Purkinje cell (primary cell): ENCODE measurements around the gene XRCC6. TPM values are rescaled to one million over a fixed set of nuclear protein-coding genes. Genes with fewer than 3 reads are reported as not detected.

ENCODE experiments used
- polyA plus RNA-seq: library from polyadenylated mRNA; unstranded; fragments of >200 nt; fragmentation: Nextera tagmentation; gene quantifications from 2 replicates; pipeline ENCODE4 v1.2.1, GENCODE V29; 2014

XRCC6 gene
- polyA plus RNA-seq, result 155 and 163 TPM in 2 replicates

DNA sequence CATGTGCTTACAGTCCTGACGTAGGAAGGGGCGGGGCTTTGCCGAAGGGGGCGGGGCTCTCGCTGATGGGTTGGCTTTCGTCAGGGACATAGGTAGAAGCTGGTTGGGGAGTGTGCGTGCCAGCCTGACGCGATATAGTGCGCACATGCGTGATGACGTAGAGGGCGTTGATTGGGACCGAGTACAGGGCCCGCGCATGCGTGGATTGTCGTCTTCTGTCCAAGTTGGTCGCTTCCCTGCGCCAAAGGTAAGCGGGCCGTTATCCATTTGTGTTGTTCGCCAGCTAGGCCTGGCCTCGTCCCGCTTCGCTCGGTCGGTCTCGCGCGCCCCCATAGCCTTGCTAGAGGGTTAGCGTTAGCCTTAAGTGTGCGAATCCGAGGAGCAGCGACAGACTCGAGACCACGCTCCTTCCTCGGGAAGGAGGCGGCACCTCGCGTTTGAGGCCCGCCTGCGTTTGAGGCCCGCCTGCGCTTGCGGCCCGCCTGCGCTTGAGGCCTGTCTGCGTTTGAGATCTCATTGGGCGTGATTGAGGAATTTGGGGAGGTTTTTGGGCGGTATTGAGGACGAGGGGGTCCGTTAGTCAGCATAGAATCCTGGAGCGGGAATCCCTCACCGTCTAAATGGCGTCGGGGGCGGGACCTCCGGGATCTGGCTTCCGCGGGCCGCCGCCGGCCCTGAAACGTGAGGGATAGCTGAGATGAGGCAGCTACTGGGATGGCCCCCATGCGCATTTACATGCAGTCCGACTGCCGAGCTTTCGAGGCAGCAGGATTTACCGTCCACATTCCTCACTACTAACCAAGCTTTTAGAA lies at the start of gene XRCC6:
Gene XRCC6, plus strand, starts transcription at position 197 of the 812 bp plus-strand sequence. CDS start 710 bp downstream, outside the sequence.

DNA sequence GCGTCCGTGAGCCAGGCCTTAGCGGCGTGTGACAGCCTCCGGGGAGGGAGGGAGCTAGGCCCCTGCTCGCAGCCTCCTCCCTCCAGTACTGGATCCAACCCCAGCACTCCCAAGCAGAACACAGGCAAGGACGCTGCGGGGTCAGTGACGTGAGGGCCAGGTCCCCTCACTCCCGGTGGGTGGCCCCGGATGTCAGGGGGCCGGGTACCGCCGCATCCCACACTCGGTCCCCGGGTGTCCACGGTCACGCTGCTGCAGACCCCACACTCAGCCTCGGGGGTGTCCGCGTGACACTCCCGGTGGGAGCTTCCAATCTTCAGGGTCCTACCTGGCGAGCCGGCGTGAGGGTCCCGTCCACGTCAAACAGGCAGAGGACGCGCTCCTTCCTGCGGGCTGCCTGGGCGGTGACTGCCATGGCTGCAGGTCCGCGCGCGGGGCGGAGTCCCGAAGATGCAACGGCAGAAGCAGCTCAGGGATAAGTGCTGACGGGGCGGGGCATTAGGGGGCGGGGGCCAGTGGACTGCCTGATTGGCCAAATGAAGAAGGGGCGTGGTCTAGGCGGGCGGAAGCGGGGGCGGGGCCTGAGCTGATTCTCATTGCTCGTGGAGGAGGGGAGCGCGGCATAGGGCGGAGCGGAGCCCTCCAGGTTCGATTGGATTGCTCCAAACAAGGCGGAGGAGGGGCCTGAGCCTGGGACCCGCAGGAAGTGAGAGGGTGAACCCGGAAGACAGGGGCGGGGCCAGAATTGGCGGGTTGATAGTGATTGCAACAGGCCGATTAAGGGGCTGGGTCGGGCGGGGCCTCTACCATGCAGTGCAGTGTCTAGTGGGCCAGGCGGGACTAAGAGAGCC lies 31.5 kb upstream of the XRCC6 start, which contains the start of gene PMM1:
Gene PMM1, minus strand, starts transcription at position 450 of the 851 bp plus-strand sequence. Its CDS starts 35 bp downstream, at position 415.

DNA sequence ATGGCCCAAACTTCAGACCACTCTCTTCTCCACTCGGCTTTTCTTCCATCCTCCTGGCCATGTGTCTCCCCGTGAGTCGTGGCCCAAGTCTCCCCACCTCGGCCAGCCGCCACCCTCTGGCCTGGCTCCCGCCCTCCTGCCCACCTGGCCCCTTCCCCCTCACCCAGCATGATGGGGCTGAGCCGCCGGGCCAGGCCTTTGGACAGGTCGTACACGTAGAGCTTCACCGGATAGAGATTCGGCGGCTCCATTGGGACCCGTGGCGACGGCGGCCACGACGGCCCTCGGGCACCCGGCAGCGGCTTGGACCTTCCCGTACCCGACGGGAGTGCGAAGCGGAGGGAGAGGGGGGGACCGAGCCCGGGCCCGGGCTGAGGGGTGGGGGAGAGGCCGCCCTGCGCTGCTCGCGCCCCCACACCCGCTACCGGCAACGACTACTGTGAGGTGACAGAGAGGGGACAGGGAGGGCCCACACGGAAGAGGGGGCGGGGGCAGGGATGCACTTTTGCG lies 451 bp upstream of the XRCC6 start, which contains the start of gene DESI1:
Gene DESI1, minus strand, starts transcription at position 455 of the 510 bp plus-strand sequence. Its CDS starts 204 bp downstream, at position 251.

DNA sequence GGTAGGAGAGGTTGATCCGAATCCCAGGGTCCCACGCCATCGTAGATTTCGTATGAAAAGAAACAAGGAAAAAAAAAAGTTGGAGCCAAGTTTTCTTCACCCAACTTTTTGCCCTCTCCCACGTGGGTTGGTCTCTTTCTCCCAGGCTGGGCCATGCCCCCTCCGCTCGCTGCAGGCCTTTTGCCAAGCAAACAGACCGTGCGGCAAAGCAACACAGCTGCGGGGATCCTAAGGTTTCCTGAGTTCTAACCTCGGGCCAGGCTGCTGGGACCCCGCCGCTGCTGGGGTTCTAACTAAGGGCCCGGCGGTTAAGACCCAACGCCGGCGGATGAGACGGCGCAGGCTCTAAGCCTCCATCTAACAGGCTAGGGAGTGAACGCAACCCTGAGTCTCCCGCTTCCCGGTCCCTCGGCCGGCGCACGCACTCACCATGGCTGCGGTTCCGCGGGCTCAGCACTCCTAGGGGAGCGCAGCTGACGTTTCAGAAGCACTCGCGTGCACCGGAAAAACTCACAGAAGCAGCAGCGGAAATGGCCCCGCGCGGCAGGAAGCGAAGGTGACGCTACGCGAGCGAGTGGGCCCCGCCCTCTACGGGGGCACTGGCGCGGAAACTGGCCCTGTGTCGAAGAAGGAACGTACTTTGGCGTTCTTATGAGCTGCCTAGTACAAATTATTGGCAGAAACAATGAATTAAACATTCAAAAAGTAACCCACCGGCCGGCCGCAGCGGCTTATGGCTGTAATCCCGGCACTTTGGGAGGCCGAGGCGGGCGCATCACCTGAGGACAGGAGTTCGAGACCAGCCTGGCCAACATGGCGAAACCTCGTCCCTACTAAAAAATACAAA lies 67.5 kb downstream of the XRCC6 start, which contains the start of gene SNU13:
Gene SNU13, minus strand, starts transcription at position 503 of the 847 bp plus-strand sequence. Its CDS starts 71 bp downstream, at position 432.

DNA sequence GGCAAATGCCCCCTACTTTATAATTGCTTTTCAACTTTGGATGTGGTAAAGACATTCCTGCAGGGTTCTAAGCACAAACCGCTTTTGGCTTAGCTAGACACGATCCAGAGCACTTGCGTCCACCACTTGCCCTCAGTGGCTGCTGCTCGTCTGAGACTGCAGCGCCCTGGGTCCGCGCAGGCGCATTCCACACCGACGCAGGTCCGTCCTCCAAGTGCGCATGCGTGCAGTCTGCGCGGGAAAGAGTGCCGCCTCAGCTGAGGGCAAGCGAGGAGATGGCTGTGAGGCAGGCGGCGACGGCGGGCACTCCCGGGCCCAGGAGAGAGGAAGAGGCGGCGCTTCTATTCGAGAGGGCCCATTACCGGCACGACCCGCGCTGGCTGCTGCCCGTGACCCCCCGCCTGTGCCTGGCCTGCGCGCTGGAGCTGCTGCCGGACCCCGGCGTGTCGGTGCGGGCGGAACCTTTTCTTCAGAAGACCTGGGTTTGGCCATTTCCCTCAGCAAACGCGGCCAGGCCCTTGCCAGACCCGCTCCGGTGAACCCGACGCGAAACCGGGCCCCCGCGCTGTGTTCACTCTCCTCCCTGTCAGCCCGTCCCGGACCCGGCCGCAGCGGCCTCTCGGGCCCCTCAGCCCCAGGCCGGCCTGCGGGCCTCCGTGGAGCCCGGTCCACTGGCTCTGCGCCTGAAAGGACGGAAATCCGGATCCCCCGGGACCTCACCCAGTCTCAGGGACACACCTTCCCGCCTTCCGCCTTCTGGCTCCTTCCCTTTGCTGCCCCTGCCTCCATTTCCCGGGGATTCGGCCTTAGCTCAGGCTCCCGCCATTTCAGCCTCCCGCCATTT lies 78.4 kb downstream of the XRCC6 start, which contains the start of gene MEI1:
Gene MEI1, plus strand, starts transcription at position 240 of the 844 bp plus-strand sequence. Its CDS starts 36 bp downstream, at position 276.

Other genes with a start within 250 kb of the XRCC6 start
- 1.9 and 3.8 TPM in 2 replicates for gene TEF, start 239.4 kb upstream of the XRCC6 start, polyA plus RNA-seq
- 2.6 and 3.0 TPM in 2 replicates for gene TOB2, start 174.5 kb upstream of the XRCC6 start, polyA plus RNA-seq
- gene PHF5A, start 152.6 kb upstream of the XRCC6 start, polyA plus RNA-seq, result 1.5 and 9.5 TPM in 2 replicates
- 26.3 and 29.0 TPM in 2 replicates for gene ACO2, start 152.2 kb upstream of the XRCC6 start, polyA plus RNA-seq
- 16.1 and 19.1 TPM in 2 replicates for gene POLR3H, start 76.8 kb upstream of the XRCC6 start, polyA plus RNA-seq
- 14.8 and 19.4 TPM in 2 replicates for gene CSDC2, start 60.3 kb upstream of the XRCC6 start, polyA plus RNA-seq
- gene PMM1, start 31.5 kb upstream of the XRCC6 start, polyA plus RNA-seq, result 12.1 and 33.2 TPM in 2 replicates
- gene DESI1, start 252 bp upstream of the XRCC6 start, polyA plus RNA-seq, result 12.1 and 15.0 TPM in 2 replicates
- gene SNU13, start 67.6 kb downstream of the XRCC6 start, polyA plus RNA-seq, result 515 and 524 TPM in 2 replicates
- 7.7 and 7.9 TPM in 2 replicates for gene MEI1, start 78.2 kb downstream of the XRCC6 start, polyA plus RNA-seq
- 1.9 and 6.3 TPM in 2 replicates for gene CCDC134, start 179.4 kb downstream of the XRCC6 start, polyA plus RNA-seq
- gene SREBF2, start 211.8 kb downstream of the XRCC6 start, polyA plus RNA-seq, result 3.0 and 4.5 TPM in 2 replicates